ENCODE data around the gene CEPT1. TPM values are rescaled to one million over a fixed set of nuclear protein-coding genes. Genes with fewer than 3 reads are reported as not detected.
"Not testable (repeated sequence)": the region's sequence is repeated elsewhere in the genome, so short reads cannot be mapped to it uniquely, and the experiment has no call there.

CEPT1 gene
- total RNA-seq = 18.3 TPM

DNA sequence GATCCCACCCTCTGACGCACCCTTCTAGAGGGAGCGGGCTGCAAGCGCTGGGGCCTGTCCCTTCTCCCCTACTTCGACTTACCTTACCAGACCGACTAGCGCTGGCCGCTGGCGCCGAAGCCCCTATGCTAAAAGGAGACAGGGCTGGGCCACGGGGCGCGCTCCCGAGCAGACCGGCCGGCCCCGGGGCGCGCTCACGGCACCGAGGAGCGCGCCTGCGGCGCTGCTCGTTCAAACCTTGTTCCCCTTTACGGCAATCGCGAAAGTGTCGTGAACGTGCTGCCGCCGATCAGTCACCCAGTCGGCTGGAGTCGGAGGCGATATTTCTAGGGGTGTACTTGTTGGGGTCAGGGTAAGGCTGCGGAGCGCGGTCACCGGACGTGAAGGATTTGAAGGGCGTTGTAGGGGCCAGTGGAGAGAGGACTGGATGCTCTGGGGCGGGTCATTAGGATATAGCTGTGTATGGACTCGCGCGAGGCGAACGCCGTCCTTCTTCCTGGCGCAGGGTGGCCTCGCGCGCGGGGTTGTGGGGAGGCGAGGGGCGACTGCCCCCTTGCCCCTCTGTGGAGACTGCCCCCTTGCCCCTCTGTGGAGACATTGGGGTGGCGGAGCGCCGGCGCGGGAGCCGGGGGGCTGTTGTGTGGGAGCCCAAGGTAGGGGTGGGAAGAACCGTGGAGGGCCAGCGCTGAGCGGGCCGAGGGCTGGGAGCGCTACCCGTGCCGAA, at the start of gene CEPT1, which contains the start of gene DRAM2:
TSS of gene CEPT1 (plus strand) at position 268 of the 724 bp plus-strand sequence. CDS start 7,492 bp downstream, outside the sequence.
TSS of gene DRAM2 (minus strand) at position 138 of the 724 bp plus-strand sequence. CDS start 8,539 bp downstream, outside the sequence.
- peak; percentile 77 to 95 (median 94) for DNase-seq (ENCODE audit: low read depth in 2 of 3, low spot score in 2 of 3)

DNA sequence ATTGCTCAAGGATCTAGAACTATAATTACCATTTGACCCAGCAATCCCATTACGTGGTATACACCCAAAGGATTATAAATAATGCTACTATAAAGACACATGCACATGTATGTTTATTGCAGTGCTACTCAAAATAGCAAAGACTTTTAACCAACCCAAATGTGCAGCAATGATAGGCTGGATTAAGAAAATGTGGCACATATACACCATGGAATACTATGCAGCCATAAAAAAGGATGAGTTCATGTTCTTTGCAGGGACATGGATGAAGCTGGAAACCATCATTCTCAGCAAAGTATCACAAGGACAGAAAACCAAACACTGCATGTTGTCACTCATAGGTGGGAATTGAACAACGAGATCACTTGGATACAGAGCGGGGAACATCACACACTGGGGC, 44.6 kb upstream of the CEPT1 start:
- DNase-seq (ENCODE audit: low read depth in 2 of 3, low spot score in 2 of 3) = not testable (repeated sequence)

DNA sequence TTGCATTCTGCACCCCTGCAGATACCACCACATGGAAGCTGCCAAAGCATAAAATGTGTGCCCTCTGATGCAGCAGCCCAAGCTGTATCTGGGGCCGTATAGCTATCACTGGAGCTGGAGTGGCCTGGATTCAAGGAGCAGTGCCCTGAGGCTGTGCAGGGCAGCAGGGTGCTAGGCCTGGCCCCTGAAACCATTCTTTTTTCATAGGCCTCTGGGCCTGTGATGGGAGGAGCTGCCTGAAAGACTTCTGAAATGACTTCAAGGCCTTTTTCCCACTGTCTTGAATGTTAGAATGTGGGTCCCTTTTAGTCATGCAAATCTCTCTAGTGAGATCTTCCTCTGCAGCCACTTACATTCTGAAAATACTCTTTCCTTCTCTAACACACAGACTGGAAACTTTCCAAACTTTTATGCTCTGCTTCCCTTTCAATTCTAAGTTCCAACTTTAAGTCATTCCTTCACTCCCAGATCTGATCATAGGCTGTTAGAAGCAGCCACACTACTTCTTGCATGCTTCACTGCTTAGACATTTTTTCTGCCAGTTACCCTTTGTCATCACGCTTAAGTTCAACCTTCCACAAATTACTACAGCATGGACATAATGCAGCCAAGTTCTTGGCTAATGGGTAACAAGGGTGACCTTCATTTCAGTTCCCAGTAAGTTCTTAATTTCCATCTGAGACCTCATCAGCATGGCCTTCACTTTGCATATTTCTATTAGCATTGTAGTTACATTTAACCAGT, 42.5 kb upstream of the CEPT1 start:
- DNase-seq (ENCODE audit: low read depth in 2 of 3, low spot score in 2 of 3) = no peak

DNA sequence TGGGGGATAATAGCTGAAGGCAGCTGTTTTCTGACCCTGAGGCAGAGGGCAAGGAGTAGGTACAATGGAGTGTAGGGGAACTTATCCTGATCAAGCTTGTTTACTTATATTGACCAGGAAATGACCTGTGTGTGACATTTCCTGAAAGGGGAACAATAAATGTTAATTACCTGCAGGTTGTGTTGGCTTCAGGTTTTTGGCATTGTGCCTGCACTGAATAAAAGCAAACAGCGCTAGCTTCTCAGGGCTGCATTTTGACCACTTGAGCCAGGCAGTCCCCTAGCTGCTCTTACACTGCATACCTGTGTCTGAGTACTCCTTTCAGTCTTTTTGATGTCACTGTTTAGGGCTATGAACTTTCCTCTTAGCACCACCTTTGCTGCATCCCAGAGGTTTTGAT, 40.7 kb upstream of the CEPT1 start:
- DNase-seq (ENCODE audit: low read depth in 2 of 3, low spot score in 2 of 3) = no peak

DNA sequence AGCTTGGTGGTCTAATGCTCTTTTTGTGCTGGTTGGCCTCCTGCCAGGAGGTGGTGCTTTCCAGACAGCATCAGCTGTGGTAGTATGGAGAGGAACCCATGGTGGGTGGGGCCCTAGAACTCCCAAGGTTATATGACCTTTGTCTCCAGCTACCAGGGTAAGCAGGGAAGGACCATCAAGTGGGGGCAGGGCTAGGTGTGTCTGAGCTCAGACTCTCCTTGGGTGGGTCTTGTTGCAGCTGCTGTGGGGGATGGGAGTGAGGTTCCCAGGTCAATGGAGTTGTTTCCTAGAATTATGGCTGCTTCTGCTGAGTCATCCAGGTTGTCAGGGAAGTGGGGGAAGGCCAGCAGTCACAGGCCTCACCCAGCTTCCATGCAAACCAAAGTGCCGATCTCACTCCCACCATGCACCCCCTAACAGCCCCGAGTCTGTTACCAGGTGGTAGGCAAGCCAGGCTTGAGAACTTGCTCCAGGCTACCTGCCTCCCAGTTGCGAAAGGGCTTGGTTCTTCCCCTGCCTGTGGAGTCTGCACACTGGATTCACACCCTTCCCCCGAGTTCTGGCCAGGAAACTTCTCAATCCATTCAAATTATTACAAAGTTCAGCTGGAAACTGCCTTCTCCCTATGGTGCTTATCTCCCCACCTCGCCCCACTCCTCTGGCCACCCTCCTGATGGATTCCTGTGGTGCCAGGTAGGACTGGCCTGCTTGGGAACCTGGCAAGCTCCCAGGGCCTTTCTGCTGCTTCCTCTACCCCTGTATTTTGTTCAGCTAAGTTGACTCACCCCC, 38.0 kb upstream of the CEPT1 start:
- no peak for DNase-seq (ENCODE audit: low read depth in 2 of 3, low spot score in 2 of 3)

DNA sequence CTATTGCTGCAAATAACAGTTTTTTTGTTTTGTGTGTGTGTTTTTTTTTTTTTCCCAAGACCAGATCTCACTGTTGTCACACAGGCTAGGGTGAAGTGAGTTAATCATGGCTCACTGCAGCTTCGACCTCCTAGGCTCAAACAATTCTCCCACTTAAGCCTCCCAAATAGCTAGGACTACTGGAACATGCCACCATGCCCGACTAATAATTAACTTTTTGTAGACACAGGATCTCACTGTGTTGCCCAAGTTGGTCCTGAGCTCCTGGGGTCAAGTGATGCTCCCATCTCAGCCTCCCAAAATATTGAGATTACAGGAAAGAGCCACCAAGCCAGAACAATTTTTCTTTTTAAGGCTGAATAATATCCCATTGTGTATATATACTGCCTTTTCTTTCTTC, 35.0 kb upstream of the CEPT1 start:
- no peak for DNase-seq (ENCODE audit: low read depth in 2 of 3, low spot score in 2 of 3)

DNA sequence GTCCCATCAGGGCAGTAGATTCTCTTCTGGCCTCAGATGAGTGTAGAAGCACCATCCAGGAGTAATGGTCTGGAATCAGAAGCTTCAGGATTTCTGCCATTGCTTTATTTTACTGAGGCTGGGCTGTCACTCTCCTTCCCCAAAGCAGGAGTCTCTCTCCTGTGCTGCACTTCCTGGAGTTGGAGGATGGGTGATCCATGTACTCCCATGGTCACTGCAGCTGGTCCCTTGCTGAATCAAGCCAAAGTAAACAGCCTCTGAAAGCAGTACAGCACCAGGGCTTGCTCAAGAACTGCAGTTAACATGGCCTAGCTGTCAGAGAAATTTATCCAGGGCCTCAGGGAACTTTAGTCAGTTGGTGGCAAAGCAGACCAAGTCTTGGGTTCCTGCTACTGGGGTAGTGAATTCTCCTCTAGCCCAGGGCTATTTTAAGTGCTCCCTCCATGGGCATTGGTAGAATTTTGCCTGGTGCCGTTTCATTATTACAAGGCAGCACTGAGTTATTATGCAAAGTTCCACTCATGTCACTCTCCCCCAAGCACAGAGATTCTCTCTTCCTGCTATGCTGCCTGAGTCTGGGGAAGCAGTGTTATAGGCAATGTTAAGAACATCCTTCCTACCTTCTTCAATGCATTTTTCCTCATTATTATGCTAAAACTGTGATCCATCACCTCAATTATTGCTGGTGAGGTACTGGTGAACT, 29.7 kb upstream of the CEPT1 start:
- DNase-seq (ENCODE audit: low read depth in 2 of 3, low spot score in 2 of 3) = no peak

DNA sequence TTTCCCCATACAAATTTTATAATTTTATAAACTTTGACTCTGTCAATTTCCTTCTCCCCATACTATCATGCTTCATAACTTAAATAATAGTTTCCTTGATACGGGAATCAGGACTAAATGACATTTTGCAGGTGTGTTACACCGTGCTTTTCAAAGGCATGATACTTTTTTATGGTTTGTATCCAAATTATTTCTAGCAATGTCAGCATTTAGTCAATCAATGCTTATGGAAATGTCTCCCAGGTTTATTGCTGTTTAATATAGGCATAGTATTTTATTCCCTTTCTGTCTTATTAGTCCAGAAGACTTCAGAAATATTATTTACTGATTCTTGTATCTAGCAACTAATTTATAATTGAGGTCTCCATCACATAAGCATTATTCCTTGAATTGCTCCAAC, 23.5 kb upstream of the CEPT1 start:
- DNase-seq (ENCODE audit: low read depth in 2 of 3, low spot score in 2 of 3) = no peak

DNA sequence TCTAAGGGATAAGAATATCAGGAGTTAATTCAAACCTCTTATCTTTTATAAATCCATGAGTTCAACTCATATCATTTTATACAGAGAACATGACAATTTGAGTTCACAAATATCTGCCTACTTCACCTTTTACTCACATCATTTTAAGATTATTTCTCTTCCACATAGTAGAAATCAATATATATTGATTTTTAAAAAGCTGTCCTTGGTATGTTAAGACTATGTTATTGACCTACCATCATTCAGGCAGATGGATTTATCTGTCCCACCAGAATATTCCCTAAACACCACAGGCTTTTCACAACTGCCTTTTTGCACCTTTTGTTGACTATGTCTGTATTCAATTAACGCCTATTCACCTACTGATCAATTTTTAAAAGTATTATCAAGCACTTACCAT, 13.7 kb upstream of the CEPT1 start:
- no peak for DNase-seq (ENCODE audit: low read depth in 2 of 3, low spot score in 2 of 3)

DNA sequence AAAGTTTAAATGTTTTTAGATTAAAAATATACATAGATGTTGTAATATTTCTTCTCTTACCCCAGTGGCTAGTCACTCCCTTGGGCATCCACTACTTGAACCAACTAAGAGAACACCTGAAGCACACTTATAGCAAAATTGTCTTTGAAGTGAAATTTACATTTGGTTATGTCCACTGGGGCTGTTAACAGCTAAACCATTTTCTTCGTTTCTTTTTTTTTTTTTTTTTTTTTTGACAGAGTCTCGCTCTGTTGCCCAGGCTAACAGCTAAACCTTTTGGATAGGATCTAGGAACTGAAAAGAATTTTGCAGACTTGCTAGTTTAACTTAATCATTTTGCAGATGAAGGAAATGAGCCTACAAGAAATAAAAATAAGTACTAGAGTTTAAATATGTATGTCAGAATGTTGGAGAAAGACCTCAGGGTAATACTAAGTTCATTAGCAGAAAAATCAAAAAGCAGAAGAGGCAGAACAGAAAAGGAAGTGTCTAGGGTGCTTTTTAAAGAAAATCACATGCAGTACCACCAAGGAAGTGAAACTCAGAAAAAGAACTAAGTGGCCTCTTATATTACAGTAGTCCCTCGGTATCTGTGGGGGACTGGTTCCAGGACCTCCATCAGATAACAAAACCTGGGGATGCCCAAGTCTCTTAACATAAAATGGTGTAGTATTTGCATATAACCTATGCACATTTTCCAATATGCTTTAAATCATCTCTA, 11.9 kb upstream of the CEPT1 start:
- DNase-seq (ENCODE audit: low read depth in 2 of 3, low spot score in 2 of 3) = no peak

DNA sequence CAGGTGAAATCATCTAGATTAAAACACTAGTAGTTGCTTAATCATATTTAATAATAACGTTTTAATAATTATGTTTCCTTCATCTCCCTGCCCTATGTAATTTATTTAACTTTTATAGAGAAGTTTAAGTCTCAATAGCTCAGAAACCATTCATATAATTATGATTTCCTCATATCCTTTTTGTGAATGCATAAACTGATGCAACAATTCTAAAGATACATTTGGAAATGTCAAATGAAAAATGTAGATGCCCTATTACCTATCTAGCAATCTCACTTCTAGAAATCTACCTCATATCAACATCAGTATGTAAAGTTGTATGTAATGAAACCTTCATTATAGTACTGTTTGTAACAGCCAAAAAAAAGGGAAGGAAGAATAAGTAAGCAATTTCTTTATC, 10.6 kb upstream of the CEPT1 start:
- DNase-seq (ENCODE audit: low read depth in 2 of 3, low spot score in 2 of 3) = no peak

DNA sequence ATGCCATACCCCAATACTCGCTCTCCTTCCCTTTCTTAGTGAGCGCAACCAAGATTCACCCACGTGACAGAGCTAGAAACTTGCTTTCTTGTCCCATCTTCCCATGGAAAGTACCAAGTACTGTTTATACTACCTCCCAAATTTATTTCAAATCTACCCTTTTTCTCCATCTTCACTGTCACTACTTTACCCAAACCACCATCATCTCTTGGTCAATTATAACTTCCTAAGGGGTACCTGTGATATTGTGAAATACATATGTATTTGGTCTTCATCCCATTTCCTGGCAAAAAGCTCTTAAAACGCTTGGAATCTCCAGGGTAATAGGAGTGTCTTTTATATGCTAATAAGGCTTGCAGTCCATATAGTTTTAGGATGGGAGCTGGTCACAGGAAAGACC, 8.3 kb upstream of the CEPT1 start:
- DNase-seq (ENCODE audit: low read depth in 2 of 3, low spot score in 2 of 3) = no peak

DNA sequence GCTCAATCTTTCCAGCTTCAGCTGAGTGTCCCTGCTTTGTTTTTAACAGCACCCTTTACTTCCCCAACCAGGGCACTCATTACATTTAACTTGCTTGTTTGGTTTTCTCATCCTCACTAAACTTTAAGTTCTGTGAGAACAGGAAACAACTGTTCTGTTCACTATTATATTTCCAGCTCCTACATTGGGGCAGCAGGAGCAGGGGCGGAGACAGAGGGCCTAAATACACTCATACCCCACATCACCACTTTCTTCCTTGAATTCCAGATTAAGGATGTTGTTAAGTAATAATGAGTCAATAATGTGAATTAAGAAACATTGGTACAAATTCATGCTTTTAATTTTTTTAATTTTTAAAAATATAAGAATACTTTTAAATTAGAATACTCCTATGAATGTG, 6.2 kb upstream of the CEPT1 start:
- no peak for DNase-seq (ENCODE audit: low read depth in 2 of 3, low spot score in 2 of 3)

DNA sequence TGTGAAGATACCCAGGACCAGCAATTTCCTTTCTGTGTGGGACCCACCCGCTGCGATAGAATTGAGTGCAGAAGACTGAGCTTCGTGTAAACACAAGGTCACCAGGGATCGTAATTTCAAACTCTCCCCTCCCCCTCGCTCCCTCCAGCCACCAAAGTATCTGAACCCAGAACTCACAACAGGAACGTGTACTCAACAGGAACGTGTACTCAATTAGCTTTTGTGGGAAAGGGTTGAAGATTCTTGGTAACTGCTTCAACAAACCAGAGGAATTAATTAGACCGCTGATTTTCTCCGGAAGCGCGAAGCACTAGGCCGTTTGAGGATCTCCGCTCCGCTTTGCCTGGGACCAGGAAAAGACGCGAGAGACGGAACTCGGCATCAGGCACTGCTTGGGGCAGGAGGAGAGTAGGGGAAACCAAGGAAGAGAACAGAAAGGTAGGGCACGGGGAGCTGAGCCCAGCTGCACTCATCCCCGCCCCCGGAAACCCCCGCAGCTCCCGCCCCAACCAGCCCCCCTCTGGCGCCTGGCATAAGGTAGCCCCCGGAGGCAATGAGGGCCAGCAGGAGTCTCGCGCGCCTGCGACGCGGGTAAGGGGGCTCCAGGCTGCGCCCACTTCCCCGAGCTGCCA, 583 bp upstream of the CEPT1 start:
- peak in 2 of 3 donors; percentile 37 to 45 for DNase-seq (ENCODE audit: low read depth in 2 of 3, low spot score in 2 of 3)

DNA sequence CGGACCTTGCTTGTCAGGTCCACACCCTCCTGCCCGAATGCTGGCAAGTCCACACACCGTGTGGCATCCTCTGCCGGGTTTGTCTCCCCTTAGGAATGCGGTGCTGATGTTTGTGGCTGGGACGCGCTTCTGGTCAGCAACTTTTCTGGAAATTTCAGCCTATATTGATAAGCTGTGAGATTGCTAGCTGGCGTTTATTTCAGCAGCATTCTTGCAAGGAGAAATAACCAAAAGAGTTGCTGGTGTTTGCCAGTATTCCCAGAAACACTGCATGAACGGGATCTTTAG, 601 bp downstream of the CEPT1 start:
- no peak for DNase-seq (ENCODE audit: low read depth in 2 of 3, low spot score in 2 of 3)

DNA sequence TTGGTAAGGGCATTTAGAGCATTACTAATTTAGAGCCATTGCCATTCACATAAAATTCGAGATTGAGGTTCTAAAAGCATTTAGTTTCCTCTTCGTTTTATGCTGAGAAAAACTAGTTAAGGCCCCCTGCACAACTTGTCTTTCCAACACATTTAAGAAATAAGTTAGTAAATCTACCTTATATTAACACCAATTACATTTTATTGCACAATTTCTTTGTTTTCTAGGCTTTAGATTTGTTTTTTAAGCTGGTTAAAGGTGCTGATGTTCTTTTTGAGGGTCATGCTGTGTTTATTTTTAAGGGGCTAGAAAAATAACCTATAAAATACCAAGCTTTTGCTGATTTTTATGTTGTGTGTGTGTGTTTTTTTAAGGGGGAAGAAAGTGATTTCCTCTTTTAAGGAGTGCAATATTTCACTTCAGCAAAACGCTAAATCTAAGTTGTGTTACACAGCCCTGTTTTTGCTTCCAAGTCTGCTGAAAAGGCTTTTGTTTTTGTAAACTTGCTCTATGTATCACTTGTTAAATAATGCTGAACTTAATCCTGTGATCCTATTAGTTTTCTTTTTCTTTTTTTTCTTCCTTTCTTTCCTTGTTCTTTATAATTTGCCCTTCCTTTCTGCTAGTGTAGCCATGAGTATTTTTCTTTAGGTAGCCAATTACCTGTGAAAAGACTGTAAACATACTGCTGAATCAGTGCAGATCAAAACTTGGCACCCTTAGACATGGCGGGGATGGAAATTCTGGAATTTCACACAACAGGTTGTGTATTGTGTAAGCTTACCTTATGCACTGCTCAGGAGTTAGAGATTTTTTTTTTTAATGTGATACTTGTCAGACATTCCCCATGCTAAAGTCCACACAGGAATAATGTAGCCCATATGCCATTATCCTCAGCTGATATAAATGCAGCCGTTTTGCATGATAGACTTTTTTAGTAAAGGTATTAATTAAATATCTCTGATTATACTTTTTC, 1.5 kb downstream of the CEPT1 start:
- DNase-seq (ENCODE audit: low read depth in 2 of 3, low spot score in 2 of 3) = no peak

DNA sequence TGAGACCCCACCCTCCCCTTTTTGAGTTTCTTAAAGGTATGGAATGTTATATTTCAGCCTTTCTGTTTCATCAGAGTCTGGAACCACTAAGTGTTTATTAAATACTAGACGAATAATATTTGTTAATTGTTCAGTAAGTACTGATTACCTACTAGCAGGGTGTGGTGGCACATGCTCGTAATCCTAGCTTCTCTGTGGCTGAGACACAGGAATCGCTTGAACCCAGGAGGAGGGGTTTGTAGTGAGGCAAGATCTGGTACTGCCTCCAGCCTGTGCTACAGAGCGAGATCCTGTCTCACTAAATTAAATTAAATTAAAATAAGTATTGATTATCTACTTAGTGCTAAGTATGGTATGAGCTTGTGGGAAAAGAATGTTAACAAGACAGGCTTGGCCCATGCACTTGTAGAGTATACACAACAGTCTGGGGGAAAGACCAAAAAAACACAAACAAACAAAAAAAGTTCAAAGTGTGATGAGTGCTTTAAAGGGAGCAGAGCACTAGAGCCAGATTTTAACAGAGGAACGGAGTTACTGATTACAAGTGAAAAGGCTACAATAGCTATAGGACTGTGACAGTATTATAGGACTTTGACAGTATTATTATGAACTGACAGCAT, 2.4 kb downstream of the CEPT1 start:
- no peak for DNase-seq (ENCODE audit: low read depth in 2 of 3, low spot score in 2 of 3)

DNA sequence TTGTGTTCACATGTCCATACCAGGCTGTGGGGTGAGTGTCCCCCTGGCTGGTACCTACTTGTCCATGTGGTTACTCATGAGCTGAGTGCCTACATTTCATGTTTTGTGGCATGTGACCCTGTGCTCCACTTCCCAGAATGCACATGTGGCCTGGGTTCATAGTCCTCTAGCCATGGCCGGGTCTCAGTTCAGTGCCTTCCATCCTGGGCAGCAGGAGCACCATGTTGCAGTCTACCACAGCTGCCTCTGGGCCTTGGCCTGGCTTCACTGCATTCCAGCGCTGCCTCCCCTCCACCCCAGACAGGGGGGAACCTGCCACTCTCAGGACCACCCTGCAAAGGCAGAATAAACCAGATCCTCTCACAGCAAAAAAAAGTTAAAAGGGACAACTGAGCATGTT, 5.5 kb downstream of the CEPT1 start:
- no peak for DNase-seq (ENCODE audit: low read depth in 2 of 3, low spot score in 2 of 3)
